Kidney tubule cell (primary cell): ENCODE results near the gene ZNF236.

Experiments
- DNase-seq: peaks from one replicate; pipeline ENCODE4 v3.0.0-alpha.2; 2018; ENCODE audit warnings: low spot score

Gene ZNF236

DNA sequence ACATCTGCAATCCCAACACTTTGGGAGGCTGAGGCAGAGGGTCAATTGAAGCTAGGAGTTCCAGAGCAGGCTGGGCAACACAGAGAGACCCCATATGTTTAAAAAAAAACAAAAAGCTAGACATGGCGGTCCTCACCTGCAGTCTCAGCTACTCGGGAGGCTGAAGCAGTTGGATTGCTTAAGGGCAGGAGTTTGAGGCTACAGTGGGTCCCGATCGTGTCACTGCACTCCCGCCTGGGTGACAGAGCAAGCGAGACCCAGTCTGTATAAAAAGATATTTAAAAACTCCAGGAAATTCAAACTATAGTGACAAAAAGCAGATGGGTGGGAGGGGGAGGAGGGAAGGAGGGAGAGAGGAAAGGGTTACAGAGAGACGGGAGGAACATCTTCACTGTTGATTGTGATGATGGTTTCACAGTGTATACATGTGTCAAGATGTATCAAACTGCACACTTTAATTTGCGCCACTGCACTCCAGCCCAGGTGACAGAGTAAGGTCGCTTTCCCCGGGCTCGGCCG, 942 bp upstream of the ZNF236 start:
- DNase-seq, result peak; percentile 12

DNA sequence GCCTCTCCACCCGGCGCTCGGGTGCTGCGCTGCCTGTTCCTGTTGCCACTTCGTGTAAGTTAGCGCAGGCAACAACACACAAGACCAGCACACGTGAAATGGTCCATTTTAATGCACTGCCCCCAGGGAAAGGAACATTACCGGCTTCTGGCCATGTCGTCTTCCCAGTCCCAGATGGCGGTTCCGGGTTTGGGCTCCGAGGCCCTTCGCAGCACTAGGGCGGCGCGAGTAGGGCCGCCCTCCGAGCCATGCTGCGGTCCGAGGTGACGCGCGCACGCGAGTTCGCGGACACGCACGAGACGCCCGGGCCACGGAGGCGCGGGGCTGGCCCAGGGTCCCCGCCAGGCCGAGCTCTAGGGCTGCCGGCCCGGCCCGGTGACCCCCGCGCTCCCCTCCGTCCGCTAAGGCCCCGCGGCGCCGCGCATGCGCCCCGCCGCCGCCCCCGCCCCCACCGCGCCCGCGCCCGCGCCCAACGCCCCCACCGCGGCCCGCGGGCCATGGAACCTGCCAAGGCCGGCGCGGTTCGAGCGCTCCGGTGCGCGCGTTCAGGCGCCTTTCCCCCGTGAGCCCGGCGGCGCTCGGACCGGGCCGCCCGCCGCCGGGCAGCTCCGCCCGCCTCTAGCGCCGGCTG, 367 bp upstream of the ZNF236 start:
- peak; percentile 60 for DNase-seq

GRCh38 chr18:76823161-76823538, 793 bp downstream of the ZNF236 start:
- DNase-seq, result no peak

DNA sequence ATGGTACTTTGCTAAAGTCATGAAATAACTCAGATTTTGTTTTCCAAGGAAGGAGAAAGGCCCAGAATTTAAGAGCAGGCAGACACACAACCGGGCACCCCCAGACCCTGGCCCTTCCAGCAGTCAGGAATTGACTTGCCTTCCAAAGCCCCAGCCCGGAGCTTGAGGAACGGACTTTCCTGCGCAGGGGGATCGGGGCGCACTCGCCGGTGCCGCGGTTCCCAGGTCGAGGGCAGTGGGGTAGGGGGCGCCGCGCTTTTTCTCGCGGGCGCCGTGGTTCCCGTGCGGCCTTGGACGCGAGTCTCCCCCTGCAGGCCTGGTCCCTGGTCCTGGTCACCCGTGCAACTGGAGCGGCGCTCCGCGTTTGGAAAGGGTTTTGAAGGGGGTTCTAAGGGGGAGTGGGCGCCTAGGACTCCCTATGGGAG, 1.2 kb downstream of the ZNF236 start:
- no peak for DNase-seq

- peak; percentile 34 for DNase-seq
These were observed 1.9 kb downstream of the ZNF236 start for GRCh38 chr18:76824145-76824676.

GRCh38 chr18:76824754-76825153, 2.4 kb downstream of the ZNF236 start:
- DNase-seq, result no peak

DNA sequence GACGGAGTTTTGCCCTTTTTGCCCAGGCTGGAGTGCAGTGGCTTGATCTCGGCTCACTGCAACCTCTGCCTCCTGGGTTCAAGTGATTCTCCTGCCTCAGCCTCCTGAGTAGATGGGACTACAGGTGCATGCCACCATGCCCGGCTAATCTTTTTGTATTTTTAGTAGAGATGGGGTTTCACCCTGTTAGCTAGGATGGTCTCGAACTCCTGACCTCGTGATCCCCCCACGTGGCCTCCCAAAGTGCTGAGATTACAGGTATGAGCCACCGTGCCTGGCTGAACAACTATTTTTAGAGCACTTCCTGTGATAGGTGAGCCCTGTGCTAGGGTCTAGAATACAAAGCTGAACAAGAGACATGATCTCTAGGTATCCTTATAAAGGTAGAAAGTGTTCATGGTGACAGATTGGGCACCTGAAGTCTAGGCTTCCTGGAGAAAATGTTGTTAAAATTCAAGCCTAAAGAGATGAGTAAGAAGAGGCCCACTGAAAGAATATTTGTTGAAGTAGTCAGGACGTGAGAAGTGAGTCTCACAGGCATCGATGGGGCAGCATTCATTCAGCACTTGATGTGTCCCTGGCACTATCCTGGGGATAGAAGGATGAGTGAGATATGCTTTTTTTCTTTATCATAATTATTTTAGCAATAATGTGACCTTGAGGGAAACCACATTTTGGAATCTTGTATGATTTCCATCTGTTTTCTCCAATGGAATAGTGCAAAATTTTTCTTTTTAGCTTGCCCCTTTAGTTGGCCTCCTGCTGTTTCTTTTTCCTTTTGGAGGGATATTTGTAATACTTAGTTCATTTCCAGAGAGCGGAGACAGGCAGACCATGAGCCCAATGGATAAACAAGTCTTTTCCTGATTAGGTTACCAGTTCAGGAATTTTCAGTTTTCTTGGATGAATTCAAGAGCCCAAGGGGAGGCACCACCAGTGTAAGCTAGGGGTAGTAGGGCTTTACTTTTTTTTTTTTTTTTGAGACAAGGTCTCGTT, 5.1 kb downstream of the ZNF236 start:
- DNase-seq, result peak; percentile 50

- DNase-seq, result no peak
These were observed 12.0 kb downstream of the ZNF236 start for GRCh38 chr18:76834379-76834778.

DNA sequence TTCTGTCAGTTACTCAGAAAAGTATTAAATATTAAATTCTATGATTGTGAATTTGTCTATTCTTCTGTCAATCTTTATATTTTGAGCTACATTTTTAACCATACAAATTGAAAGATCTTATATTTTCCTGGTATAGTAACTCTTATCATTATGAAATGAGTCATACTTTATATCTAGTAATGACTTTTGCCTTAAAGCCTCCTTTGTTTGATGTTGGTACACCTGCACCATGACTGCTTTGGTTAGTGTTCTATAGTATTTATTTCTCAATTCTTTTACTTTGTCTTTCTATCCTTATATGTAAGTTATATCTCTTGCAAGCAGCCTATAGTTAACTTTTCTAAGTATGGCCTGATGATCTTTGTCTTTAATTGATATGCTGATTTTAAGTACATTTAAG, 13.0 kb downstream of the ZNF236 start:
- DNase-seq, result no peak

DNA sequence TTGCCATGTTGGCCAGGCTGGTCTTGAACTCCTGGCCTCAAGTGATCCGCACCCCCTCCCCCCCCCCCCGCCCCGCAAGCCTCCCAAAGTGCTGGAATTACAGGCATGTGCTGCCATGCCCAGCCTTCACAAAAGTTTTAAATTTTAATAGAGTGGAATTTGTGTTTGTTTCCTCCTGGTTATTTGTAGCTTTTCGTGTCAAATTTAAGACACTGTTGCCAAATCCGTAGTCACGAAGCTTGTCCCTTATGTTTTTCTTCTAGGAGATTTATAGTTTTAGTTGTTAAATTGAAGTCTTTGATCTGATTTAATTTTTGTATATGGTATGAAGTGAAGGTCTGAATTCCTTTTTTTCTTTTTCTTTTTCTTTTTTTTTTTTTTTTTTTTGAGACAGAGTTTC, 14.7 kb downstream of the ZNF236 start:
- DNase-seq, result no peak

GRCh38 chr18:76838182-76838581, 15.8 kb downstream of the ZNF236 start:
- no peak for DNase-seq

GRCh38 chr18:76839086-76839794, 16.9 kb downstream of the ZNF236 start:
- DNase-seq, result no peak

DNA sequence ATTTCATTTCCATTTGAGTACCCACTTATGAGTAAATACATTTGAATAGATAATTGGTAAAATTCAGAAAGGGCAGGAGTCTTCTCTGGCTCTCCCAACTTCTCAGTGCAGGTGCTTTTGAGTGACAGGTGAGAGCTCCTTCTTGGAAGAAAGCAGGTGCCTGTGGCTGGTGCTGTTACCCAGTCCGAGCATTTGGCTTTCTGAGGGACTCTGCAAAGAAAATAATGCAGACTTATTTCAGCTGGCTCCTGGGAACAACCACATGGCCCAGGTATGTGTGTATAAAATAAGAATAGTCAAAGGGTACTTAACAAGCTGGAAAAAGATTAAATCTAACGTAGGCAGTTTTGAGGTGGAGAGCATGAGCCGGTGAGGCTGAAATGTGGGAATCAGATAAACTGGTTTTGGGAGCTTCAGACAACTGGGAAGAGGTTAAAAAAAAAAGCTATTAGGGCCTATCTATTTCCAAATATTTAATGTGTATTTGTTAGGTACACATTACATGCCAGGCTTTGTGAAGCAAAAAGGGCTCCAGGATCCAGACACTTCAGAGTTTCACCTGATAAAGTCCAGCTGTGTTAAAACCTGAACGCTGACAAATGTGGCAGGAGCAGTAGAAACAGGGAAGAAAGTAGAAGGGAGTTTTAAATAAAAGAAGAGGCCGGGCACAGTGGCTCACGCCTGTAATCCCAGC, 20.6 kb downstream of the ZNF236 start:
- DNase-seq, result no peak

GRCh38 chr18:76844144-76844543, 21.8 kb downstream of the ZNF236 start:
- DNase-seq, result no peak

DNA sequence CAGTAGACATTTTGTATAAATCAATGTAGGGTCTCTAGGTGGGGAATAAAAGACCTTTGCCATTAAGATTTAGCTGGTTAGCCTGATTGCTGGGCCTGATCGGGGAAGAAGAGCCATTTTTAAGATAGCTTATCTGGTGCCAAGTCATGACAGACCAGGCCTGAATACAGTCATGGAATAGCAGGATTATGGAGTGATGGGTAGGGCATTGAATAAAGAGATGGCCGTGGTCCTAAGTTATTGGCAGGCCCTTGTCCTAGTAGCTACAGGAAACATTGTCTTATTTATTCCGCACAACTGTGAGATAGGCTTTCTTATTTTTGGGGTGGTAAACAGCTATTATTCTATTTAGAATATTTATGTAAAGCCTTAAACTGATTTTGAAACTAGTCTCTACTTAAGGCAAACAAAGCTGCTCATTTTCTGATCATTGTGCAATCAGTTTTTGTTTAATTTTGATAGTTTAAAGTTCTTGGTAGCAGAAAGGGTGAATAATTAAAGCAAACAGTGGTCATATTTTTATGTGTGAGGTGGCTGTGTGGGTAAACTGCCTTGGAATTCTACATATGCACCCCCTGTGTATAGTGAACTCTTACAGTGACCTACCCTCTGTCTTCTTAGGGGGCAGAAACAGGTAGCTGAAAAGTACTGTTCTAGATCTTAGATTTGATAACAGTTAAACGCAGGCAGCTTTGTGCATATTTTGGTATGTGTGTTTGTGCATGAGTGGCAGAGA, 22.6 kb downstream of the ZNF236 start:
- DNase-seq, result peak; percentile 25

DNA sequence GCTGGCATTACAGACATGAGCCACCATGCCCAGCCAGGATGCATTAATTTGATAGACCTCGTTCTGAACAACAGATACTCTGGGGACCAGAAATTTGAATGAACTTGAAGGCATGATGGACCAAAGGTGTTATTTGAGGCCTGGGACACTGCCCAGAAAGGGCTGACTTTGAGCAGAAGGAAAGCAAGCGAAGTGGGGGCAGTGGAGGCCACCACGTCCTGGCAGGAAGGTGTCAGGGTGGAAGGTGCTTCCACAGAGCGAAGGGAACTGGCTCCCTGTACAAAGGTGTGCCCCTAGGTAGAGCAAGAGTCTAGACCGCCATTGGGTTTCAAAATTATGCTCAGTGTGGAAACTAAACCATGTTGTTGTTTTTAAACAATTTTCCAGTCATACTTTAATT, 23.9 kb downstream of the ZNF236 start:
- no peak for DNase-seq

- no peak for DNase-seq
These were observed 25.6 kb downstream of the ZNF236 start for GRCh38 chr18:76847916-76848315.

- no peak for DNase-seq
These were observed 27.8 kb downstream of the ZNF236 start for GRCh38 chr18:76850112-76850511.

DNA sequence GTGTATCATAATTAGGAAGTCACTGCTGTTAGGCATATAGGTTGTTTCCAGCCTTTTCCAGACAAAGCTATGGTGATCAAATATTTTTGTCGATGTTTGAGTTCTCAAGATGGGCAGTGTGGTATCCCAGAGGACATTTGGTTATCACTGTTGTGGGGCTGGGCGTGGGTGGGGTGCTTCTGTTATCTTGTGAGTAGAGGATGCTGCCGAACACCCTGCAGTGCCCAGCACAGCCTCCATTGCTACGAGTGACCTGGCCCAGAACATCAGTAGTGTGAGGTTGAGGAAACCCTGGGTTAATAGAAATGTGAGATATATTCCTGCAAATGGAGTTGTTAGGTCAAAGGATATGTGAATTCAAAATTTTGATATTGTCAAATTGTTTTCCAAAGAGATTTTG, 33.2 kb downstream of the ZNF236 start:
- no peak for DNase-seq

DNA sequence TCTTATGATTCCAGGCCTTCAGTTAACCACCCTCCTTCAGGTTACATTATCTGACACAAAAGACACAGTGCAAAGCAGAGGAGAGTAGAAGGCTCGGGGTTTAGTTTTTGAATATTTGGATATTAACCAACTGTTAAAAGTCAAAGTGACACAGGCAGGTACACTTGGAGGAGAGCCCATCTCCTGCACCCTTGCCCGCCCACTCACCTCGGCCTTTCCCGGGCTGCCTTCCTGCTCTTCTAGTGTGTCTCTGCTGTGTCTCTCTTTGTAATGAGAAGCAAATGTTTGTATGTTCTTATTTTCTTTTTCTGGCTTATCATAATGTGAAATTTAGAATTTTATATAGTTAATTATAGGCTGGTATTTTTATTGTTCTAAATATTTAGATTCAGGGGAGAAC, 35.1 kb downstream of the ZNF236 start:
- no peak for DNase-seq
